Measurements from ENCODE around the gene DRAP1.

DRAP1 gene

DNA sequence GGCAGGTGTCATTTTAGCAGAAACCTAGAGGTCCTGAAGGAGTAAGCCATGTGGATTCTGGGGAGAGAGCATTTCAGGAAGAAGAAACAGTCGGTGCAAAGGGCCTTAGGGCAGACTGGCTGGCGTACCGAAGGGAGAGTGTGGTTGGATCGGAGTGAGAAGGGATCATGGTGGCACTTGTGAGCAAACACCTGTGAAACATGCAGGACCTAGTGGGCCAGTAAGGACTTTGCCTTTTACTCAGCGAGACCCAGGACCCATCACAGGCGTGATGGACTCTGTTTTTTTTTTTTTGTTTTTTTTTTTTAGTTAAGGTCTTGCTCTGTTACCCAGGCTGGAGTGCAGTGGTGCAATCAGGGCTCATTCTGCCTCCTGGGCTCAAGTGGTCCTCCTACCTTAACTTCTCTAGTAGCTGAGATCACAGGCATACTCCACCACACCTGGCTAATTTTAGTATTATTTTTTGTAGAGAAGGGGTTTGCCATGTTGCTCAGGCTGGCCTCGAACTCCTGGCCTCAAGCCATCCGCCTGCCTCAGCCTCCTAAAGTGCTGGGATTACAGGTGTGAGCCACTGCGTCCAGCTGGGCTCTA lies 22.6 kb downstream of the DRAP1 start:
- TF ChIP-seq, protein P1, sequence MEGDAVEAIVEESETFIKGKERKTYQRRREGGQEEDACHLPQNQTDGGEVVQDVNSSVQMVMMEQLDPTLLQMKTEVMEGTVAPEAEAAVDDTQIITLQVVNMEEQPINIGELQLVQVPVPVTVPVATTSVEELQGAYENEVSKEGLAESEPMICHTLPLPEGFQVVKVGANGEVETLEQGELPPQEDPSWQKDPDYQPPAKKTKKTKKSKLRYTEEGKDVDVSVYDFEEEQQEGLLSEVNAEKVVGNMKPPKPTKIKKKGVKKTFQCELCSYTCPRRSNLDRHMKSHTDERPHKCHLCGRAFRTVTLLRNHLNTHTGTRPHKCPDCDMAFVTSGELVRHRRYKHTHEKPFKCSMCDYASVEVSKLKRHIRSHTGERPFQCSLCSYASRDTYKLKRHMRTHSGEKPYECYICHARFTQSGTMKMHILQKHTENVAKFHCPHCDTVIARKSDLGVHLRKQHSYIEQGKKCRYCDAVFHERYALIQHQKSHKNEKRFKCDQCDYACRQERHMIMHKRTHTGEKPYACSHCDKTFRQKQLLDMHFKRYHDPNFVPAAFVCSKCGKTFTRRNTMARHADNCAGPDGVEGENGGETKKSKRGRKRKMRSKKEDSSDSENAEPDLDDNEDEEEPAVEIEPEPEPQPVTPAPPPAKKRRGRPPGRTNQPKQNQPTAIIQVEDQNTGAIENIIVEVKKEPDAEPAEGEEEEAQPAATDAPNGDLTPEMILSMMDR (IDR thresholded peaks at IDR 0.05; ENCODE audit: control insufficient read depth, extremely low read depth, insufficient read depth): no peak
- no peak overlapping the region for H3K4me3 ChIP-seq (ENCODE audit: low read depth, low read length)
- DNase-seq (ENCODE audit: low read depth): no peak

DNA sequence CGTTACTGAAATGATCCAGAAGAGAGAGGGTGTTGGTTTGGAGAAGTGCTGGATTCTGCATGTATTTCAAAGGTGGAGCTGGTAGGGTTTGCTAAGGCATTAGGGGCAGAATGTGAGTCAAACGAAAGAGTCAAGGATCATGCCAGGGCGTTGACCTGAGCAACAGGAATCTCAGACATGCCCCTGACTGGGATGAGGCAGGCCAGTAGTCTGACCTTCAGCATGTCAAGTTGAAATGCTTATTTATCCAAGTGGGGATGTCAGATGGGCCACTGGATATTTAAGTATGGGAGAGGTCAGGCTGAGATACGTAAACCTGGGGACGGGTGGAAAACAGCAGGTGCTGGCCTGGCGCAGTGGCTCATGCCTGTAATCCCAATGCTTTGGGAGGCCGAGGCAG lies 23.3 kb downstream of the DRAP1 start:
- TF ChIP-seq, protein P1 (IDR thresholded peaks at IDR 0.05; ENCODE audit: control insufficient read depth, extremely low read depth, insufficient read depth): no peak
- no peak overlapping the region for H3K4me3 ChIP-seq (ENCODE audit: low read depth, low read length)
- DNase-seq (ENCODE audit: low read depth): no peak

DNA sequence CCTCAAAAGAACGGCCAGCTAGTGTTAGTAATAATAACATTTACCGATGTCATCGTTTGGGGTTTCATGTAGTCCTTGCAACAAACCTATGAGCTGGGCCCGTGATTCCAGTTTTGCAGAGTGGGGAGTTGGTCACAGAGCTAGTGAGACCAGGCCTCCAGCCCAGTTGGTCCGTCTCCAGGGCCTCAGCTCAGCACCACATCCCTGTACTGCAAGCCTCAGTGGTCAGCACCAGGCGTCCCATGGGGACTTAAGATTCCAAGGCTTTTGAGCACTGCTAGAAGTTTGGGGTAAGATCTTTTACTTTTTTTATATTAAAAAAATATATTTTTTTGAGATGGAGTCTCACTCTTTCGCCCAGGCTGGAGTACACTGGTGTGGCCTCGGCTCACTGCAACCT lies 25.0 kb downstream of the DRAP1 start:
- no peak for DNase-seq (ENCODE audit: low read depth)
- TF ChIP-seq, protein P1 (IDR thresholded peaks at IDR 0.05; ENCODE audit: control insufficient read depth, extremely low read depth, insufficient read depth): no peak
- H3K4me3 ChIP-seq (ENCODE audit: low read depth, low read length): no peak overlapping the region

DNA sequence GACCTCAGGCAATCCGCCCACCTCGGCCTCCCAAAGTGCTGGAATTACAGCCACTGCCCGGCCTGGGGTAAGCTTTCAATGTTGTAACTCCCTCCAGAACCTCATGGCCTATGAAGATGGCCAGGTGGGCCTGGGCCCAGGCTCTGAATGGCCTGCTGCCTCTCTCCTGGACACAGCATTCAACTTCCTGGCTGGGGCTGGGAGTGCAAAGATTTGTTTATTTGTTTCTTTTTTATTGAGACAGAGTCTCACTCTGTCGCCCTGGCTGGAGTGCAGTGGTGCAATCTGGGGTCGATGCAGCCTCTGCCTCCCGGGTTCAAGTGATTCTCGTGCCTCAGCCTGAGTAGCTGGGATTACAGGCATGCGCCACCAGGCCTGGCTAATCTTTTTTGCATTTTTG lies 25.5 kb downstream of the DRAP1 start:
- TF ChIP-seq, protein P1 (IDR thresholded peaks at IDR 0.05; ENCODE audit: control insufficient read depth, extremely low read depth, insufficient read depth): no peak
- H3K4me3 ChIP-seq (ENCODE audit: low read depth, low read length): no peak overlapping the region
- DNase-seq (ENCODE audit: low read depth): no peak

DNA sequence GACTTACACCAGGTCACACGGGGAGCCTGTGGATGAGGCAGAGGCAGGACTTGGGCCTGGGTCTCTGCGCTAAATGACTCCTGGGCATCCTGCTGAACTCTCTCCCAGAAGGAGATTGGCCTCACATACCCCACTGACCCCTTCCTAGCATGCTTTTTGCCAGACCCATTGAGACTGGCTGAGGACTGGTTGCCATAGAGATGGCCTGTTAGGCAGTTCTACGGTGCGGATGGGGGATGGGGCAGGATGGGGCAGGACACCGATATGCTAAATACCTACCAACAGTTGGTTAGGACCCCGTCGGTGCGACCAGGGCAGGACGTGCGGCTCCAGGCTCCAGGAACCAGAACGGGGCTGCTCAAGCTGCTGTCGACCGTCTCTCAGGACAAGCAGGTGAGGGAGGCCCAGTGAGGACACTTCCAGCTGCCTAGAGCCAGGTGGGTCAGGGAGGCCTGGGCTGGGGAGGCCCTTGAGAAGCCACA lies 26.2 kb downstream of the DRAP1 start, which contains the start of gene TSGA10IP:
Gene TSGA10IP, plus strand, starts transcription at position 51 of the 482 bp plus-strand sequence. Its CDS starts 196 bp downstream, at position 247.
- TF ChIP-seq, protein P1 (IDR thresholded peaks at IDR 0.05; ENCODE audit: control insufficient read depth, extremely low read depth, insufficient read depth): no peak
- no peak within 1 kb of the TSS for H3K4me3 ChIP-seq (ENCODE audit: low read depth, low read length)
- DNase-seq (ENCODE audit: low read depth): no peak

DNA sequence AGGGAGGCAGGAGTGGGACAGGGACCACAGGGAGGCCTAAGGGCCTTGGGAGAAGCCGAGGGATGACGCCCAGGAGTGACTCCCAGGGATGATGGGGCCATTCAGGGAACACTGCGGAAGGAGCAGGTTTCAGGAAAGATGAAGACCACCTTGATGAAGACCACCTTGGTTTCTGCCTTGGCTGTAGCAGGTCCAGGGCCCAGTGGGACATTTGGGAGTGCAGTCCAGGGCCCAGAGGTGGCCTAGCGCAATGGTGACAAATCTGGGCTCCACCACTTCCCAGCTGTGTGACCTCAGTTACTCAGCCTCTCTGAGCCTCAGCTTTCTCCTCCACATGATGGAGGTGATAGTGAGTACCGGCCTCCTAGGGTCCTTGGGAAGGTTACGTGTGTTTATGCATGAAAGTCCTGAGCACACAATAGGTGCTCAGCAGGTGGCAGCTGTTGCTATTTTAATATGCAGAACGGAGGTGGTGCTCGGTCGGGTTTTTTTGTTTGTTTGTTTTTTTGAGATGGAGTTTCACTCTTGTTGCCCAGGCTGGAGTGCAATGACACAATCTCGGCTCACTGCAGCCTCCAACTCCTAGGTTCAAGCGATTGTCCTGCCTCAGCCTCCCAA lies 26.8 kb downstream of the DRAP1 start:
- no peak for DNase-seq (ENCODE audit: low read depth)
- no peak overlapping the region for H3K4me3 ChIP-seq (ENCODE audit: low read depth, low read length)
- TF ChIP-seq, protein P1 (IDR thresholded peaks at IDR 0.05; ENCODE audit: control insufficient read depth, extremely low read depth, insufficient read depth): no peak
